GM18861 (cell line): Measurements from ENCODE around the gene SERPIND1.
"Not testable (repeated sequence)": the region's sequence is repeated elsewhere in the genome, so short reads cannot be mapped to it uniquely, and the experiment has no call there.

Source experiments
- ATAC-seq: cut with Tn5 transposase; IDR thresholded peaks from one replicate; pipeline ENCODE4 v1.9.1; 2021; ENCODE audit not compliant: unreplicated experiment

SERPIND1 gene

GRCh38 chr22:20773793-20774212 is at the start of gene SERPIND1:
TSS of gene SERPIND1 (plus strand) at chr22:20774113. CDS start at chr22:20779313, 5,200 bp downstream.
- no peak for ATAC-seq

- ATAC-seq, result no peak
Measured at GRCh38 chr22:20724676-20725454, 49.0 kb upstream of the SERPIND1 start.

DNA sequence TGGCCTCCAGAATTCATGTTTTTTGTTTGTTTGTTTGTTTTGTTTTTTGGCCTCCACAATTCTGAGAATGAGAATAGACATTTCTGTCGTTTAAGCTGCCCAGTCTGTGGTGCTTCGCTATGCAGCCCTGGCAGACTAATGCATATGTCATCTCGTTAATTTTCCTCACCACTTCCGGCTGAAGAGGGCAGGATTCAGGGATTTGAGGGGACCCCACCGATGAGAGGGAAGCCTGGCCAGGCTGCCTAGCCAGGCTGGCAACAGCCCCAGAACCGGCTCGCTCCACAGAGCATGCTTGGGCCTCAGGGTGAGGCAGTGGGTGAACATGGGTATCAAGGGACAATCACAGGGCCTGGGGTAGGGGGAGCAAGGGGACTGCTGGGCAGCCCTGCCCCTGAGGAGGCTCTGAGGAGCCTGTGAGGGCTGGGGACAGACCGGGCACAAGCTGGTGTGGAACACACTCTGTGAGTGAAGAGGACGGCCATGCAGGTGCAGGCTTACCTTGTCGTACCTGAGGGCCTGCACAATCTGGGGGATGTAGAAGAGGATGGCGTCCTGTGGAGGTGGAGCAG is 47.8 kb upstream of the SERPIND1 start:
- no peak for ATAC-seq

DNA sequence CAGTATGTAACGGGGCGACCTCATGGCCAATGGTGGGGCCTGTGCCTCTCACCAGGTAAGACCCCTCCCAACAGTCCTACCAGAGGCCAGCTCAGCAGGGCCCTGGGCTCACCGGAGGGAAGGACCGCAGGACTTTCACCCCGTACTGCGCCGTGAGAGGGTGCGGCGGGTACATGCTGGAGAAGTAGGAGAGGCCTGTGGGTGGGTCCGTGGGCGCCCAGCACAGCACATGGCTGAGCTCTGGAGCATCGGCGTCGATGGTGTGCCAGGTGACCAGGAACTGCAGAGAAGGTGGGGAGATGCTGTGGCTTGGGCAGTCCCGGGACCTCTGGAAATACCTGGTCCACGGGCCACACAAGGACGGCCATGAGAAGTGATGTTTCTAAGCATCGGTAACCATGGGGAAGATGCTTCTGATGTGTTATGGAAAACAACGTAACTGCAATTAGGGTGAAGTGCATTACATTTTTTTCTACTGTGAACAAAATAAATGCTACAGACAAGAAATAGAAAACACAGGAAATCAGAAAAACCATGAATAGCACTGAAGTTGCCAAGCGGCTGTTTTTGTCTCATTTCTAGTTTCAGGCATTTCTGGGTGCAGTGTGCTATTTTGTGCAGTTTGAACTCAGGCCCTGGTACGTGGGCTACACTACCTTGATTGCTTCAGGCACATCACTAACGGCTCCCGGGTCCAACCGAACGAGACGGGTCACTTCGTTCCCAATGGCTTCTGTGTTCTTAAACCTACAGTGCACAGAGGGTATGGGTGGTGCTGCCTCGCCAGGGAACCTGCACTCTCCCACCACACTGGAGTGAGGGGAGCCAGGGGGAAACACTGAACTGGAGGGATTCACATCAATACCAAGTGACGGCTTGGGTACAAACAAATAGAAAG is 46.5 kb upstream of the SERPIND1 start:
- no peak for ATAC-seq

GRCh38 chr22:20728523-20729190 is 45.3 kb upstream of the SERPIND1 start:
- no peak for ATAC-seq

GRCh38 chr22:20729194-20729593 is 44.7 kb upstream of the SERPIND1 start:
- no peak for ATAC-seq

GRCh38 chr22:20732431-20732830 is 41.5 kb upstream of the SERPIND1 start:
- not testable (repeated sequence) for ATAC-seq

GRCh38 chr22:20735356-20736162 is 38.4 kb upstream of the SERPIND1 start:
- ATAC-seq, result not testable (repeated sequence)

GRCh38 chr22:20736891-20737290 is 37.0 kb upstream of the SERPIND1 start:
- ATAC-seq, result not testable (repeated sequence)

- no peak for ATAC-seq
Measured at GRCh38 chr22:20738394-20739089, 35.4 kb upstream of the SERPIND1 start.

DNA sequence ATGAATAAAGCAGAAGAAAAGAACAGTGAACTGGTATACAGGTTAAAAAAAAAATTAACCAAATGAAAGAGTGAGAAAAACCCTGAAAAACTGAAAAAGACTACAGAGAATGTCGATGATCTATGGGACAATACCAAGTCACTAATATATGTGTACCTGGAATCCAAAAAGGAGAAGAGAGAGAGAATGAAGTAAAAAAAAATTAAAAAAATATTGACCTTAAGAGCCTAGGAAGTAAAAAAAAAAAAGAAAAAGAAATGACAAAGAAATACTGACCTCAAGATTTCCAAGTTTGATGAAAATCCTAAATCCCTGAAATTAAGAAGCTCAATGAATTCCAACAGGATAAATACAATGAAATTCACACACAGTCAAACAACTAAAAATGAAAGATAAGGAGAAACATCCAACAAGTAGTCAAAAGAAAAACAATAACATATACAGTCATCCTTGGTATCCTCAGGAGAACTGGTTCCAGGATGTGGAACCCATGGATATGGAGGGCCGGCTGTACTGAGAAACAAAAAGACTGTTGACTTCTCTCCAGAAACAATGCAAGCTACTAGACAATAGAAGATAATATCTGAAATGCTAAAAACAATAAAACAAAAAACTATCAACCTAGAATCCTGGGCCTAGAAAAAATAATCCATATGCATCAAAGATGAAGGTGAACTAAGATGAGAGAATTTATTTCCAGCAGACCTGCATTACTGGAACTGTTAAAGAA is 33.5 kb upstream of the SERPIND1 start:
- ATAC-seq, result no peak

DNA sequence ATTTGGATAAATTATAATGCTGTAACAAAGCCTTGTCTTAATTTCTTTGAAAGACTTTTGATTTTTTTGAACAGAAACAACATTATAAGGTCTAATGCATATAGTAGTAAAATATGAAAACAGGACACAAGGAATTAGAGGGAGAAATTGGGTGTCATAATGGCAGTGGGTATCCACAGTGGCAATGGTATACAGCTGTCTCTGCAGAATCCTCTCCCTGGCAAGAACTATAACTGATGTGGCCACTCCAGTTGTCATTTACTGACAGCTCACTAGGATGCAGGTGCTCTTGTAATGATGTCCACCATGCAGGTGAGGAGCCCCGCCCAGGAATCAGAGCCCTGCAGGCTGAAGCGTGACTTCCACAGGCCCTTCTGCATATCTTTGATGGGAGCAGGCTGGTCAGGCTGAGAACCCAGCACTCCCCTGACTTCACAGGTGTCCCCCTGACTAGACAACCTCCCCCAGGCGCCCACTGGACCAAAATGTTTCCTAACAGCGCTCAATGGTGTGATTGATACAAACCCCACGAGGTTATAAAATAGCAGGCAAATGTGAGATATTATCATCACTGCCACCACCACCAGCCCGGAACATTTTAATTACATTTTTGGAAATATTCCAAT is 32.8 kb upstream of the SERPIND1 start:
- ATAC-seq, result no peak

DNA sequence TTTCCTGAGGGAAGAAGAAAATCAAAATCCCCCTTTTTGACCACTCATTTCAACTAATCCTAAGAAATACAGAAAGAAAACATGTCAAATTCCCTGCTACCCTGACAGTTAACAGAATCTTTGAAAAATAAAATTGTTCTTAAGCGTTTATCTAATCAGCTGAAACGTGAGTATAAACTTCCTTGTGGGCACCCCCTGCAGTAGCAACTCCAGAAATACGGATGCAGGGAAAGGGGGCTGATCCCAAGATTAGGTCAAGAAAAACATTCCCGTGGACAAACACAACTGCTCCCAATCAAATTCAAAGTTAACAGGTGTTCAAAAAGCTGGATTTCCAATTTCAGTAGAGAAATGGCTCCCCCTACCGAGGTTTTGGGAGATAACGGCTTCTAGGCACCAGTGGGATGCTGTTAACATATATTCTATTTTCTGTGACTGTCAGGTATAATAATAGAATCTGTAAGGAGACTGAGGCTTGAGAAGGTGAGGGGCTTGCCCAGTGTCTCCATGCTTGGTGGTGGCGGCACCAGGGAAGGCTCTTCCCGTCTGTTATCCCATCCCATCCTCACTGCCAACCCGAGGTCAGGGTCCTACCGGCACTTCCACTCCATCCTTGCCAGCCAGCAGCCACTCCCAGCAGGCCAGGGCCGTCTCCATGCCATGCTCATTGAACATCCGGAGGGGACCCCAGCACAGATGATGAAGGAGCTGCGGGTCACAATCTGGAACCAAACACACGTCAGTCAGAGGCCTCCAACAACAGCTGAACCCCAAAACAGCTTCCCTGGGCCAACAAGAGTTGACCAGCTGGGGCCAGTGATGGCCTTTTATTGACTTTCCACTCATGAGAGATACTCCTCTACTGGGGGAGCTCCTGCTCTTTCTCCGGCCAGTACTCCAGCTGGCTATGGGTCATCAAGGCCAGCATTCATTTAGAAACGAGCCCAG is 32.0 kb upstream of the SERPIND1 start:
- no peak for ATAC-seq

- no peak for ATAC-seq
Measured at GRCh38 chr22:20742764-20743163, 31.1 kb upstream of the SERPIND1 start.

- no peak for ATAC-seq
Measured at GRCh38 chr22:20744456-20744855, 29.5 kb upstream of the SERPIND1 start.

- no peak for ATAC-seq
Measured at GRCh38 chr22:20745119-20745518, 28.8 kb upstream of the SERPIND1 start.

DNA sequence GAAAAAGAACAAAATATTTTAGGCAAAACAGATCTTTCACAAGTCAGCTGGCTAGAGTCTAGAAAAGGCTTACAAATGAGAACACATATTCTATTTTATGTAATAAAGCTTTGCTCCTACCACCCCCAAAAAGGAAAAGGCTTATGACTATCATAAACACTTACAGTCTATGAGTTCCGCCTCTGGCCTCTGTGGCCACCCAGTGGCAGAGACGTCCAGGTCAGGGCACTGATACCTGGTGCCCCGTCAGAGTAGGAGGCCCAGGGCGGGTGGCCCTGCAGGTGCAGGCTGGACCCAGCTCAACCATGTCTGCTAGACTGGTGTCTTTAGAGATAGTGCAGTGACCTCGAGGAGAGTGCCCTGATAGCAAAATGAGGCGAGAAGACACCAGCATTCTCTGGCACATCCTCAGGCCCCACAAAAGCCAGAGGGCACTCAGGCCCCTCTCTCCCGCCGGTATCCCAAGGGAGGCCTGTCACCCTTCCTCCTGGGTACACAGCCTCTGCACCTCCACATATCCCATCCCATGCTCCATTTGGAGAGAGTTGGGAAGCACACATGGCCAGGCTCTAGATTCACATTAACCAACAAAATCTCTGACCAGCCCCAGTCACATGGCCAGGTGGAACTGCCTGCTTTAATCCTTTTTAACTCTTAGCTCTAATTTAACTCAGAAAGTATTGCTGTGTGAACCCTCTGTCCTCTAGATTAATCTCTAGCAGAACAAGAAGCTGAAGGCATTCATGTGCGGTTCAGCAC is 27.3 kb upstream of the SERPIND1 start:
- ATAC-seq, result no peak
